Right lobe of liver (tissue), 4 donors: ENCODE measurements around the gene SLC22A23.

Experiments used
- CTCF ChIP-seq, 4 donors: fragments of 200-600 bp in 3 of 4; fragments of 450-650 bp in 1 of 4; IDR thresholded peaks; one replicate each; pipeline versions ENCODE4 v1.5.1 to v1.8.0; 2016 to 2022; ENCODE audit warnings: antibody characterized with exemption in 4 of 4, mild to moderate bottlenecking in 2 of 4
- POLR2A ChIP-seq: fragments of 450-650 bp; IDR thresholded peaks from one replicate; pipeline ENCODE4 v1.6.1; 2017; ENCODE audit warnings: antibody characterized with exemption, mild to moderate bottlenecking
- donor health status: DM: no; HTN: no; CAD: no.
- donor health status: DM: no; HTN: no; CAD: no.
- donor health status: DM: no; HTN: yes; CAD: no.

- TF ChIP-seq CTCF (IDR thresholded peaks at IDR 0.05) (no peak), POLR2A (no peak)
Observed at GRCh38 chr6:3287308-3287707, 169.5 kb downstream of the SLC22A23 start.
